AG09319 (cell line): ENCODE results near the gene CALM3.

Experiments used
- DNase-seq: peaks from one replicate; pipeline ENCODE4 v3.0.0-alpha.2; 2010; ENCODE audit warnings: low read depth; ENCODE audit errors: extremely low read depth
- TF ChIP-seq, protein P1 (sequence below): IDR thresholded peaks from 2 replicates; pipeline ENCODE4 v1.5.1; 2011; ENCODE audit warnings: low read depth, mild to moderate bottlenecking, inconsistent platforms, low read length, moderate library complexity

The CALM3 gene

DNA sequence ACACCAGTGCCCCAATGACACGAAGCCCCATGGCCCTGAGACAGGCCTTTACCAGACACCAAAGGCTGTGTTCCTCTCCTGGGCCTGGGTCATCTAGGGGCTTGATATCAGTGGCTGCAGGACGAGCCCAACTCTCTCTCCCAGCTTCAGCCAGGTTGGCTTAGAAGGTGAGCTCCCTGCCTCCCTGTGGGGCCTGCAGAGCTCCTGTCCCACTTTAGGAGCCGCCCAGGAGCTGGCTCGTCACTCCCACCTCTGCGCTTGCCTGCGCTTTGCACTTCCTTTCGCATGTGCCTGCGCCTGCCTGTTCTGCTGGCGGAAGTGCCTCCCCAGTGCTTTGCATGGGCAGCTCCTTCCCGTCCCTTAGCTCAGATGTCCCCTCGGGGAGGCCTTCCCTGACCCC lies 4.9 kb downstream of the CALM3 start:
- no peak for DNase-seq
- TF ChIP-seq, protein P1, sequence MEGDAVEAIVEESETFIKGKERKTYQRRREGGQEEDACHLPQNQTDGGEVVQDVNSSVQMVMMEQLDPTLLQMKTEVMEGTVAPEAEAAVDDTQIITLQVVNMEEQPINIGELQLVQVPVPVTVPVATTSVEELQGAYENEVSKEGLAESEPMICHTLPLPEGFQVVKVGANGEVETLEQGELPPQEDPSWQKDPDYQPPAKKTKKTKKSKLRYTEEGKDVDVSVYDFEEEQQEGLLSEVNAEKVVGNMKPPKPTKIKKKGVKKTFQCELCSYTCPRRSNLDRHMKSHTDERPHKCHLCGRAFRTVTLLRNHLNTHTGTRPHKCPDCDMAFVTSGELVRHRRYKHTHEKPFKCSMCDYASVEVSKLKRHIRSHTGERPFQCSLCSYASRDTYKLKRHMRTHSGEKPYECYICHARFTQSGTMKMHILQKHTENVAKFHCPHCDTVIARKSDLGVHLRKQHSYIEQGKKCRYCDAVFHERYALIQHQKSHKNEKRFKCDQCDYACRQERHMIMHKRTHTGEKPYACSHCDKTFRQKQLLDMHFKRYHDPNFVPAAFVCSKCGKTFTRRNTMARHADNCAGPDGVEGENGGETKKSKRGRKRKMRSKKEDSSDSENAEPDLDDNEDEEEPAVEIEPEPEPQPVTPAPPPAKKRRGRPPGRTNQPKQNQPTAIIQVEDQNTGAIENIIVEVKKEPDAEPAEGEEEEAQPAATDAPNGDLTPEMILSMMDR = no peak

DNA sequence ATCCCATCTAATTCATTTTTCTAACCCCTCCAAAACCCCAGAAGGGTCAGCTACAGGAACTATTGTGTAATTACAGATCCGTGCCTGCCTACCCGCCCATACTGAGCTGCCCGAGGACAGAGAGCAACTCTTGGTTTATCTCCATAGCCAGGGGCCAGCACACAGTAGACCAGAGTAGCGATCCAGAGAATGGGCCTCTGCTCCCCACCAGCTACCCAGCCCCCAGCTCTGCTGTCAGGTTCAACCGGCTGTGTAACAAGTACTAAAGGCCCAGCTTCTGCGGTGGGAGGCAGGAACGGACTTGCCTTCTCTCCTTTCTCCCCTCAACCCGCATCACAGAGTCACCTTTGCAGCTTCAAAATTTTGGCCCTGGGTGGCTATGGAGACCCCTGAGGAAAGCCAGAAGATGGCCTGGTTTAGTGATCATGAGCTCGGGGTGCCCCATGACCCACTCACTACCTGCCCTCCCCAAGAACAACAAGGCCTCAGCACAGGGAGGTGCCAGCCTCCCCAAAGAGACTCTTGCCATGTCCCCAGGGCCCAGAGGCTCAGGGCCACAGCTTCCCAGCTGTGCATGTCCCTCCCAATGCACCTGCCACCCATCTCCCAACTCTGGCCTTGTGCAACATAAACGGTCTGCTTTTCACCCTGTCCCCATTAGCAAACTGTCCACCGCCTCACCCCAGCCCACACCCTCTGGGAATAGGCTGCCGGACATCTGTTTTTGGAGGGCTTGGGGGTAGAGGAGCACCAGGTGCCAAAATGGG lies 5.7 kb downstream of the CALM3 start:
- no peak for DNase-seq
- TF ChIP-seq, protein P1 = no peak

DNA sequence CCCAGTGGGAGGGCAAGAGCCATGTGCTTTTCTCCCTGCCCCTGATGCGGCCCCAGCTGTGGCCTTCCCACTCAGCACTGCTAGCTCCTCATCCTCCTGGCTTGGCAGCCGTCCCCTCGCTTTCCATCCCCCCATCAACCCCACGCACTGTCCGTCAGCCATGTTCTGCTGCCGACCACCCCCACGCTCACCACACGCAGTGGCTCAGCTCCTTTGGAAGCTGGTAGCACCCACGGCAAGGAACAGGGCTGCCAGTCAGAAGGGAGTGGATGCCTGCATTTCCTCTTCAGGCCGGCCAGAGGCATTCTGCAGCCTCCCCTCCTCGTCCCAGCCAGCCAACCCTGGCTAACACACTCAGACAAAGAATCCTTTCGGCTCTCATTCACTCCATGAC lies 6.3 kb downstream of the CALM3 start:
- TF ChIP-seq, protein P1 = no peak
- no peak for DNase-seq

DNA sequence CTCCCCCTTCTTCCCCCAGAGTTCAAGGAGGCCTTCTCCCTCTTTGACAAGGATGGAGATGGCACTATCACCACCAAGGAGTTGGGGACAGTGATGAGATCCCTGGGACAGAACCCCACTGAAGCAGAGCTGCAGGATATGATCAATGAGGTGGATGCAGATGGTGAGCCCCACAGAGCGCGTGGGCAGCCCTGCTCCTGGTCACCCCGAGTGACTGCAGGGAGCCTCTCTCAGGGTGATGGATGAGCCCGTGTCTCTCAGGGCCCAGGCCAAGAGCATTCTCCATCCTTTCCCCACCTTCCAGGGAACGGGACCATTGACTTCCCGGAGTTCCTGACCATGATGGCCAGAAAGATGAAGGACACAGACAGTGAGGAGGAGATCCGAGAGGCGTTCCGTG lies 7.0 kb downstream of the CALM3 start:
- DNase-seq = no peak

DNA sequence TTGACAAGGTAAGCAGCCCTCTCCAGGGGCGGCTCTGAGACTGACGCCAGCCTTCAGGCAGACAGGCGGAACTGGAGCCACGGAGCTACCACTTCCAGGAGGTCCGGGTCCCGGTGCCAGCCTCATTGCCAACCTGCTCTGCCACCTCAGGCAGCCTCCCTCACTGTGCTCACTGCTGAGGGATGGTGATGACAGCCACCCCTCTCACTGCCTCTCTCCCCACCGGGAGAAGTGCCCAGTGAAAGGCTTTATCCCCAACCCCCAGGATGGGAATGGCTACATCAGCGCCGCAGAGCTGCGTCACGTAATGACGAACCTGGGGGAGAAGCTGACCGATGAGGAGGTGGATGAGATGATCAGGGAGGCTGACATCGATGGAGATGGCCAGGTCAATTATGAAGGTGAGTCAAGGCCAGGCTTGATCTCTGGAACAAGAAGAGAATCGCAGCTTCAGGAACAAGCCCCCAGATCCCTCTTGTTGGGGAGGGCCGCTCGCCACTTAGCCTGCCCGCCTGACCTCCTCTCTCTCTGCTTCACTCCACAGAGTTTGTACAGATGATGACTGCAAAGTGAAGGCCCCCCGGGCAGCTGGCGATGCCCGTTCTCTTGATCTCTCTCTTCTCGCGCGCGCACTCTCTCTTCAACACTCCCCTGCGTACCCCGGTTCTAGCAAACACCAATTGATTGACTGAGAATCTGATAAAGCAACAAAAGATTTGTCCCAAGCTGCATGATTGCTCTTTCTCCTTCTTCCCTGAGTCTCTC lies 7.6 kb downstream of the CALM3 start:
- DNase-seq = no peak
- TF ChIP-seq, protein P1 = no peak

More for the DNA sequence above, 7.0 kb downstream of the CALM3 start:
- TF ChIP-seq, protein P1 = no peak

DNA sequence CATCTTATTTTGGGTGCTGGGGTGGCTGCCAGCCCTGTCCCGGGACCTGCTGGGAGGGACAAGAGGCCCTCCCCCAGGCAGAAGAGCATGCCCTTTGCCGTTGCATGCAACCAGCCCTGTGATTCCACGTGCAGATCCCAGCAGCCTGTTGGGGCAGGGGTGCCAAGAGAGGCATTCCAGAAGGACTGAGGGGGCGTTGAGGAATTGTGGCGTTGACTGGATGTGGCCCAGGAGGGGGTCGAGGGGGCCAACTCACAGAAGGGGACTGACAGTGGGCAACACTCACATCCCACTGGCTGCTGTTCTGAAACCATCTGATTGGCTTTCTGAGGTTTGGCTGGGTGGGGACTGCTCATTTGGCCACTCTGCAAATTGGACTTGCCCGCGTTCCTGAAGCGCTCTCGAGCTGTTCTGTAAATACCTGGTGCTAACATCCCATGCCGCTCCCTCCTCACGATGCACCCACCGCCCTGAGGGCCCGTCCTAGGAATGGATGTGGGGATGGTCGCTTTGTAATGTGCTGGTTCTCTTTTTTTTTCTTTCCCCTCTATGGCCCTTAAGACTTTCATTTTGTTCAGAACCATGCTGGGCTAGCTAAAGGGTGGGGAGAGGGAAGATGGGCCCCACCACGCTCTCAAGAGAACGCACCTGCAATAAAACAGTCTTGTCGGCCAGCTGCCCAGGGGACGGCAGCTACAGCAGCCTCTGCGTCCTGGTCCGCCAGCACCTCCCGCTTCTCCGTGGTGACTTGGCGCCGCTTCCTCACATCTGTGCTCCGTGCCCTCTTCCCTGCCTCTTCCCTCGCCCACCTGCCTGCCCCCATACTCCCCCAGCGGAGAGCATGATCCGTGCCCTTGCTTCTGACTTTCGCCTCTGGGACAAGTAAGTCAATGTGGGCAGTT lies 8.6 kb downstream of the CALM3 start:
- DNase-seq = no peak
- TF ChIP-seq, protein P1 = no peak
